HL-60 (cell line): ENCODE measurements around the gene IFT81.

ENCODE experiments used
- CTCF ChIP-seq: IDR thresholded peaks from one replicate; pipeline ENCODE4 v1.5.1; 2011; ENCODE audit warnings: low read length, control low read depth, inconsistent platforms; ENCODE audit not compliant: insufficient read depth
- POLR2AphosphoS5 ChIP-seq: IDR thresholded peaks from 2 replicates; pipeline ENCODE4 v1.6.1; 2012; ENCODE audit warnings: low read depth
- REST ChIP-seq: IDR thresholded peaks from 2 replicates; pipeline ENCODE4 v1.6.1; 2012; ENCODE audit warnings: low read depth; ENCODE audit not compliant: insufficient replicate concordance
- SPI1 ChIP-seq: IDR thresholded peaks from 2 replicates; pipeline ENCODE4 v1.6.1; 2012; ENCODE audit warnings: low read depth, mild to moderate bottlenecking, borderline replicate concordance

- TF ChIP-seq POLR2AphosphoS5 (no peak), CTCF (peak; percentile 18), SPI1 (no peak), REST (peak; percentile 80)
Observed at GRCh38 chr12:110245369-110245772, 121.2 kb downstream of the IFT81 start.
